ENCODE data around the gene MSH2. TPM values are rescaled to one million over a fixed set of nuclear protein-coding genes. Genes with fewer than 3 reads are reported as not detected.

The MSH2 gene
- total and polyA plus RNA-seq, 2 of the 13 experiments (the other 11 are each of a cell fraction or from before 2014, with no cell fraction given) = 19.9 to 76.3 TPM

DNA sequence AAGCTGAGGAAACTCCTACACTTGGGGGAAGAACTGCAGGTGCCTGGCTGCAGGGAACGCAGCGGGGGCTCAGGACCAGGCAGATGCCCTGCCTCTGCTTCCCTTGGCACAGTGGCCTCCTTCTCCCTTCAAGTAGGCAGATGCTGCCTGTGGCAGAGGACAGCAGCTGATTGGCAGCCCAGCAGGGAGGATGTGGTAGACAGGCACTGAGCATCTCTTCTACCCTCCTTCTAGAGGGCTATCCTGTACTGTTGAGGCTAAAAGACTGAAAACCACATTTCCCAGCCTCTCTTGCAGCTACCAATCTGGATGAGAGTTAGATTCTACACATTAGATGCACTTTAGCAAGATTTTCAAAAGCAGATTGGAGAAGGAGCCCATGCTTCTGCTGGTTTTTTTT, 105.7 kb downstream of the MSH2 start (continued):
- TF ChIP-seq NFIC (IDR thresholded peaks at IDR 0.05; ENCODE audit: low read length) = no peak
- TF ChIP-seq, protein P1, sequence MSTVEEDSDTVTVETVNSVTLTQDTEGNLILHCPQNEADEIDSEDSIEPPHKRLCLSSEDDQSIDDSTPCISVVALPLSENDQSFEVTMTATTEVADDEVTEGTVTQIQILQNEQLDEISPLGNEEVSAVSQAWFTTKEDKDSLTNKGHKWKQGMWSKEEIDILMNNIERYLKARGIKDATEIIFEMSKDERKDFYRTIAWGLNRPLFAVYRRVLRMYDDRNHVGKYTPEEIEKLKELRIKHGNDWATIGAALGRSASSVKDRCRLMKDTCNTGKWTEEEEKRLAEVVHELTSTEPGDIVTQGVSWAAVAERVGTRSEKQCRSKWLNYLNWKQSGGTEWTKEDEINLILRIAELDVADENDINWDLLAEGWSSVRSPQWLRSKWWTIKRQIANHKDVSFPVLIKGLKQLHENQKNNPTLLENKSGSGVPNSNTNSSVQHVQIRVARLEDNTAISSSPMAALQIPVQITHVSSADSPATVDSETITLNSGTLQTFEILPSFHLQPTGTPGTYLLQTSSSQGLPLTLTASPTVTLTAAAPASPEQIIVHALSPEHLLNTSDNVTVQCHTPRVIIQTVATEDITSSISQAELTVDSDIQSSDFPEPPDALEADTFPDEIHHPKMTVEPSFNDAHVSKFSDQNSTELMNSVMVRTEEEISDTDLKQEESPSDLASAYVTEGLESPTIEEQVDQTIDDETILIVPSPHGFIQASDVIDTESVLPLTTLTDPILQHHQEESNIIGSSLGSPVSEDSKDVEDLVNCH (CRISPR knock-in tag; IDR thresholded peaks at IDR 0.05) = no peak

DNA sequence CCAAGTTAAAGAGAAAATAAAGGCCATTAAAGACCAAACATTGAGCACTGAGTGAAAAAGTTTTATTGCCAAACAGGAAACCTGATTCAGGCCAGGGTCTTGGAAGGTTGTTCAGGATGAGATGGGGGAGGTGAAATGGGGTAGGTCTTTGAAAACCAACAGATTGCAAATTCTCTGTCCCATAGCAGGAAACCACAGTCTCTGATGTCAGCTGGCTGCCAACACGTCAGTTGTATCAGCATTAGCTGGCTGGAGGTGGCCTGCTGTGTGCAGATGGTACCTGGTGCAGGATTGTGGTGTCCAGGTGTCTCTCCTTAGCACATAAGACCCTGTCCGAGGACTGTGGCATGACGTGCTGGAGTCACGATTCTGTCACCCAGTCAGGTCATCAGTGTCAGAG, 106.3 kb downstream of the MSH2 start:
- CTCF ChIA-PET (ENCODE audit: low intra/inter-chr PET ratio, low total read pairs) = no interaction called here
- DNase-seq (ENCODE audit: low spot score) (no peak), FAIRE-seq (no peak), ATAC-seq (no peak)
- Histone ChIP-seq H3K4me2 (ENCODE audit: low read depth, low read length) (no peak overlapping the region), H2AFZ (ENCODE audit: low read length) (no peak overlapping the region), H3K27me3 (ENCODE audit: control insufficient read depth in 1 of 2, insufficient read depth in 2 of 2, low read length in 2 of 2) (no peaks in the 10 kb centered on the region; a peak in 1 of 5 replicates), H3K9me3 (ENCODE audit: low read length) (peaks cover 6% of the 10 kb centered on the region), H3K36me3 (replicated peaks in 1 of 2; ENCODE audit: control insufficient read depth in 1 of 2, insufficient read depth in 2 of 2, low read length in 2 of 2) (no peaks in the 10 kb centered on the region), H3K9ac (ENCODE audit: insufficient read depth, low read depth, low read length) (no peak overlapping the region), H3K4me1 (ENCODE audit: insufficient read depth, low read length) (no peaks in the 10 kb centered on the region), H3K79me2 (ENCODE audit: insufficient read depth, low read length) (no peaks in the 10 kb centered on the region), H3K27ac (ENCODE audit: extremely low read length, insufficient read depth, low read length) (no peak overlapping the region), H3K4me3 (replicated peaks in 1 of 3; ENCODE audit: insufficient read depth in 1 of 3, low read depth in 2 of 3, low read length in 3 of 3) (no peak overlapping the region), H4K20me1 (ENCODE audit: insufficient read depth, low read length) (no peaks in the 10 kb centered on the region)
- in situ Hi-C loops (cut with HindIII; ENCODE audit: extremely low pct_ligation_motif_present, low pct_unique_long_range_greater_than_20kb) = no loop called here
- intact Hi-C loops (cut with micrococcal nuclease; ENCODE audit: unreplicated experiment) = no loop called here
- TF ChIP-seq GATAD1 (CRISPR knock-in tag; IDR thresholded peaks at IDR 0.05) = no peak
- TF ChIP-seq MBD4 (IDR thresholded peaks at IDR 0.05; ENCODE audit: borderline replicate concordance, low read length) = no peak
- no peak for TF ChIP-seq NPAS2 (CRISPR knock-in tag; IDR thresholded peaks at IDR 0.05; ENCODE audit: borderline replicate concordance)
- no peak for TF ChIP-seq SRSF1 (optimal IDR thresholded peaks at IDR 0.05; ENCODE audit: low read depth, low read length)
- TF ChIP-seq ZNF496 (CRISPR knock-in tag; IDR thresholded peaks at IDR 0.05; ENCODE audit: insufficient replicate concordance) = no peak
- TF ChIP-seq HNRNPUL1 (IDR thresholded peaks at IDR 0.05; ENCODE audit: low read depth, low read length) = no peak
- TF ChIP-seq, protein P2, sequence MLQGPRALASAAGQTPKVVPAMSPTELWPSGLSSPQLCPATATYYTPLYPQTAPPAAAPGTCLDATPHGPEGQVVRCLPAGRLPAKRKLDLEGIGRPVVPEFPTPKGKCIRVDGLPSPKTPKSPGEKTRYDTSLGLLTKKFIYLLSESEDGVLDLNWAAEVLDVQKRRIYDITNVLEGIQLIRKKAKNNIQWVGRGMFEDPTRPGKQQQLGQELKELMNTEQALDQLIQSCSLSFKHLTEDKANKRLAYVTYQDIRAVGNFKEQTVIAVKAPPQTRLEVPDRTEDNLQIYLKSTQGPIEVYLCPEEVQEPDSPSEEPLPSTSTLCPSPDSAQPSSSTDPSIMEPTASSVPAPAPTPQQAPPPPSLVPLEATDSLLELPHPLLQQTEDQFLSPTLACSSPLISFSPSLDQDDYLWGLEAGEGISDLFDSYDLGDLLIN (CRISPR knock-in tag; IDR thresholded peaks at IDR 0.05; ENCODE audit: borderline replicate concordance) = no peak
- TF ChIP-seq YEATS4 (CRISPR knock-in tag; IDR thresholded peaks at IDR 0.05; ENCODE audit: borderline replicate concordance) = no peak
- no peak for TF ChIP-seq SMAD3 (CRISPR knock-in tag; IDR thresholded peaks at IDR 0.05)
- no peak for TF ChIP-seq ZBTB8A (CRISPR knock-in tag; IDR thresholded peaks at IDR 0.05; ENCODE audit: borderline replicate concordance, low read depth)
- no peak for TF ChIP-seq CC2D1A (CRISPR knock-in tag; IDR thresholded peaks at IDR 0.05)
- TF ChIP-seq ZNF160 (CRISPR knock-in tag; IDR thresholded peaks at IDR 0.05) = no peak
- no peak for TF ChIP-seq CBX2 (IDR thresholded peaks at IDR 0.05; ENCODE audit: low read depth, low read length)
- no peak for TF ChIP-seq CBX2 (CRISPR knock-in tag; IDR thresholded peaks at IDR 0.05; ENCODE audit: low read depth)
- TF ChIP-seq SIN3A (IDR thresholded peaks at IDR 0.05; ENCODE audit: borderline replicate concordance, low read depth, low read length) = no peak
- no peak for TF ChIP-seq ELF4 (CRISPR knock-in tag; IDR thresholded peaks at IDR 0.05; ENCODE audit: borderline replicate concordance)
- no peak for TF ChIP-seq HNRNPL (IDR thresholded peaks at IDR 0.05; ENCODE audit: low read depth, low read length)
- TF ChIP-seq ZNF572 (CRISPR knock-in tag; IDR thresholded peaks at IDR 0.05) = no peak
- TF ChIP-seq MIER3 (CRISPR knock-in tag; IDR thresholded peaks at IDR 0.05; ENCODE audit: borderline replicate concordance) = no peak
- 22% methylated on average over 2 of the region's 4 CpGs for WGBS (ENCODE audit: low lambda C conversion rate)
- BruUV-seq (replicated peaks) = no TSS peak
- POLR2A ChIA-PET = no interaction called here
